Epithelial cell of esophagus (primary cell): ENCODE data around the gene PANX2.
"Not testable (repeated sequence)": the region's sequence is repeated elsewhere in the genome, so short reads cannot be mapped to it uniquely, and the experiment has no call there.

ENCODE experiments used
- DNase-seq: peaks from one replicate; pipeline ENCODE4 v3.0.0; 2010; ENCODE audit warnings: low read depth
- H3K4me3 ChIP-seq: 2 replicates; pipeline ENCODE4 v1.5.1; 2011; ENCODE audit warnings: mild to moderate bottlenecking, low read length, control low read depth
- TF ChIP-seq, protein P1 (sequence below): IDR thresholded peaks from 2 replicates; pipeline ENCODE4 v1.5.1; 2011; ENCODE audit warnings: low read depth, mild to moderate bottlenecking, low read length, control low read depth, inconsistent platforms; ENCODE audit not compliant: insufficient read depth; ENCODE audit errors: missing control alignments

PANX2 gene

DNA sequence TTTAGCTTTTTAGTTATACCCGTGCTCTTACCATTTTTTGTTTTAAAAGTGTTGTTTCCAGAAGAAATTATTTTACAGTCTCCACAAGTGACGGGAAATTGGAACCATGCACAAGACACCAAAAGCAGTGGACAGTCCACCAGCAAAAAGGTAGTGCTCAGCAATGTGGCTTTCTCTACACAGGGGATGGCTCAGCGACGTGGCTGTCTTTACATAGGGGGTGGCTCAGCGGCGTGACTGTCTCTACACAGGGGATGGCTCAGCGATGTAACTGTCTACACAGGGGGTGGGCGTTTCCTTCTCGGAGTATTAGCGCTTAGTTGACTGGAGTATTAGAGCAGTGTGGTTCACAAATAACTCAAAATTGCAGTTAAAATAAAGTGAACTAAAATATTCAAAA lies 36.0 kb upstream of the PANX2 start:
- H3K4me3 ChIP-seq, result no peak overlapping the region
- TF ChIP-seq, protein P1, sequence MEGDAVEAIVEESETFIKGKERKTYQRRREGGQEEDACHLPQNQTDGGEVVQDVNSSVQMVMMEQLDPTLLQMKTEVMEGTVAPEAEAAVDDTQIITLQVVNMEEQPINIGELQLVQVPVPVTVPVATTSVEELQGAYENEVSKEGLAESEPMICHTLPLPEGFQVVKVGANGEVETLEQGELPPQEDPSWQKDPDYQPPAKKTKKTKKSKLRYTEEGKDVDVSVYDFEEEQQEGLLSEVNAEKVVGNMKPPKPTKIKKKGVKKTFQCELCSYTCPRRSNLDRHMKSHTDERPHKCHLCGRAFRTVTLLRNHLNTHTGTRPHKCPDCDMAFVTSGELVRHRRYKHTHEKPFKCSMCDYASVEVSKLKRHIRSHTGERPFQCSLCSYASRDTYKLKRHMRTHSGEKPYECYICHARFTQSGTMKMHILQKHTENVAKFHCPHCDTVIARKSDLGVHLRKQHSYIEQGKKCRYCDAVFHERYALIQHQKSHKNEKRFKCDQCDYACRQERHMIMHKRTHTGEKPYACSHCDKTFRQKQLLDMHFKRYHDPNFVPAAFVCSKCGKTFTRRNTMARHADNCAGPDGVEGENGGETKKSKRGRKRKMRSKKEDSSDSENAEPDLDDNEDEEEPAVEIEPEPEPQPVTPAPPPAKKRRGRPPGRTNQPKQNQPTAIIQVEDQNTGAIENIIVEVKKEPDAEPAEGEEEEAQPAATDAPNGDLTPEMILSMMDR, result no peak
- no peak for DNase-seq

- DNase-seq, result no peak
- H3K4me3 ChIP-seq, result no peak overlapping the region
- TF ChIP-seq, protein P1, result no peak
These were observed 33.9 kb upstream of the PANX2 start for GRCh38 chr22:50136581-50137015.

DNA sequence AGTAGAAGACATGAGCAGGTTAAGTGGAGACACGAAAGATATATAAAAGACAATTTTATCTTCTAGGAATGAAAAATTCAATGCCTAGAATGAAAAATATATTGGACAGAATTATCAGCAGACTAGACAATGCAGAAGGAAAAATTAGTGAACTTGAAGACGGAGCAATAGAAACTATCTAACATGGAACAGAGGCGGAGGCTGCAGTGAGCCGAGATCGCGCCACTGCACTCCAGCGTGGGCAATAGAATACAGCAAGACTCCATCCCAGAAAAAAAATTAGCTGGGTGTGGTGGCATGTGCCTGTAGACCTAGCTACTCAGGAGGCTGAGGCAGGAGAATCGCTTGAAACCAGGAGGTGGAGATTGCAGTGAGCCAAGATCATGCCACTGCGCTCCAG lies 33.3 kb upstream of the PANX2 start:
- DNase-seq, H3K4me3 ChIP-seq: not testable (repeated sequence)

GRCh38 chr22:50138041-50138440 lies 32.5 kb upstream of the PANX2 start:
- no peak for DNase-seq
- H3K4me3 ChIP-seq, result no peak overlapping the region
- TF ChIP-seq, protein P1, result no peak

DNA sequence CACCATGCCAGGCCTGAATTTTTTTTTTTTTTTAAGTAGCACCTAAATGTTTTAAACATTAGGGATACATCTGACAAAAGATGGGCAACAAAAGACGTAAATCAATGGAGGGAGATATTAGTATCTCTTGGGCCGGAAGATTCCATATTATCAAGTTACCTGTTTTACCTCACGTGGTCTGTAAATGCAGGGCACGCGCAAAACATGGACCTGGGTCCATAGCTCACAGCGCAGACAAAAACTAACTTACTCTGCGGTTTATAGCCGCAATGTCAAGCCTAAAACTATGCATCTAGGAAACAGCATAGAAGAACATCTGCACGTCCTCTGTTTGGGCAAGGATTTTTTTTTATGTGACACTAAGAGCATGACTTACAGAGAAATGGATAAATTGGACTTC lies 31.5 kb upstream of the PANX2 start:
- no peak for DNase-seq
- H3K4me3 ChIP-seq, result no peak overlapping the region
- TF ChIP-seq, protein P1, result no peak

DNA sequence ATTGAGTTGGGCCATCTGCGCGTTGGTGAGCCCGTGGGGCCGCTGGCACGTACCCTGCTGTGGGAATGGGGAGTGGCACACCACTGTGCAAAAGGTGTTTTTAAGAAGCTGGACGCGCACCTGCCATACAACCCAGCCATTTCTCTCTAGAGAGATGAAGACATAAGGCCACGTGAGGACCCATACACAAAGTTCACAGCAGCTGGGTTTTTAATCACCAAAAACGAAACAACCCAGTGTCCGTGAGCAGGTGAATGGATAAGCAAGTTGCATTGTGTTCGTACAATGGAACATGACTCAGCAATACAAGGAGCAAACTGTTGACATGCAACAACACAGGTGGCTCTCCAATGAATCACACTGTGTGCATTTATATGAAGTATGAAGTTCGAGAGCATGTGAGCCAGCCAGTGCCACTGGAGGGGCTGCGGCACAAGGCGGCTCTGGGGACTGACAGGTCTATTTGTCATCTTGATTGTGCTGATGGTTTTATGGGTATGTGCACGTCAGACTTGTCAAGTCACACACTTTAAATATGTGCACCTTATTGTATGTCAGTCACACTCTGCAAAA lies 30.6 kb upstream of the PANX2 start:
- DNase-seq, result peak; percentile 79
- no peak overlapping the region for H3K4me3 ChIP-seq
- TF ChIP-seq, protein P1, result no peak

DNA sequence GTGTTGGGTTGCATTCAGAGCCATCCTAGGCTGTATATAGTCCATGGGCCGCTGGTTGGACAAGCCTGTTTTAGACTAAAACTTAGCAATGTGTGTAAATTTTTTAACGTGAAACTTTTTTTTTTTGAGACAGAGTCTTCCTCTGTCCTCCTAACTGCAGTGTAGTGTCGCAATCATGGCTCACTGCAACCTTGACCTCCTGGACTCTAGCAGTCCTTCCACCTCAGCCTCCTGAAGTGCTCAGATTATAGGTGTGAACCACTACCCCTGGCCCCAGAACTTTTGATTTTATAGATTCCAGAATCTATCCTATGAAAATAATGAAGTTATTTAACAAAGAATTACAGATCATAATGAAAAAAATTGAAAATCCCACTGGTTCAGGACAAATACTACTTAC lies 29.9 kb upstream of the PANX2 start:
- no peak for DNase-seq
- H3K4me3 ChIP-seq, result no peak overlapping the region
- TF ChIP-seq, protein P1, result no peak
